IPS-18c (cell line): ENCODE measurements around the gene EFCAB5.
"Not testable (repeated sequence)": the region's sequence is repeated elsewhere in the genome, so short reads cannot be mapped to it uniquely, and the experiment has no call there.

Experiments
- H3K4me3 ChIP-seq: 2 replicates; pipeline ENCODE4 v1.7.0; 2013; ENCODE audit warnings: low read depth, mild to moderate bottlenecking, low read length, moderate library complexity; ENCODE audit not compliant: insufficient read depth
- H3K9me3 ChIP-seq: one replicate; pipeline ENCODE4 v1.6.1; 2013; ENCODE audit warnings: mild to moderate bottlenecking, low read length, moderate library complexity; ENCODE audit not compliant: control insufficient read depth, insufficient read depth

EFCAB5 gene

GRCh38 chr17:29941334-29941733, at the start of gene EFCAB5:
Gene EFCAB5, plus strand, starts transcription at chr17:29941634. Its CDS starts 163 bp downstream, at chr17:29941797.
- H3K9me3 ChIP-seq = no peaks in the 10 kb centered on the region
- no peak within 1 kb of the TSS for H3K4me3 ChIP-seq

- no peaks in the 10 kb centered on the region for H3K9me3 ChIP-seq
- H3K4me3 ChIP-seq = no peak overlapping the region
These were observed 49.2 kb upstream of the EFCAB5 start for GRCh38 chr17:29892201-29892600.

GRCh38 chr17:29897136-29897535, 44.3 kb upstream of the EFCAB5 start:
- not testable (repeated sequence) for H3K4me3 ChIP-seq, H3K9me3 ChIP-seq

GRCh38 chr17:29903471-29903870, 38.0 kb upstream of the EFCAB5 start:
- peaks cover 3% of the 10 kb centered on the region for H3K9me3 ChIP-seq
- no peak overlapping the region for H3K4me3 ChIP-seq

- Histone ChIP-seq H3K4me3 (no peak overlapping the region), H3K9me3 (peaks cover 3% of the 10 kb centered on the region)
These were observed 36.2 kb upstream of the EFCAB5 start for GRCh38 chr17:29905086-29905878.

- peaks cover 3% of the 10 kb centered on the region for H3K9me3 ChIP-seq
- H3K4me3 ChIP-seq = no peak overlapping the region
These were observed 35.6 kb upstream of the EFCAB5 start for GRCh38 chr17:29905879-29906167.

GRCh38 chr17:29906969-29907368, 34.5 kb upstream of the EFCAB5 start:
- H3K4me3 ChIP-seq = no peak overlapping the region
- peaks cover 3% of the 10 kb centered on the region for H3K9me3 ChIP-seq

GRCh38 chr17:29909236-29910003, 32.0 kb upstream of the EFCAB5 start:
- Histone ChIP-seq H3K9me3 (peaks cover 3% of the 10 kb centered on the region), H3K4me3 (no peak overlapping the region)

GRCh38 chr17:29911641-29912177, 29.7 kb upstream of the EFCAB5 start:
- Histone ChIP-seq H3K4me3 (no peak overlapping the region), H3K9me3 (no peaks in the 10 kb centered on the region)

GRCh38 chr17:29914819-29915537, 26.5 kb upstream of the EFCAB5 start:
- H3K4me3 ChIP-seq = no peak overlapping the region
- no peaks in the 10 kb centered on the region for H3K9me3 ChIP-seq

GRCh38 chr17:29918016-29918415, 23.4 kb upstream of the EFCAB5 start:
- Histone ChIP-seq H3K9me3 (no peaks in the 10 kb centered on the region), H3K4me3 (no peak overlapping the region)

GRCh38 chr17:29918922-29919856, 22.2 kb upstream of the EFCAB5 start:
- H3K4me3 ChIP-seq = no peak overlapping the region
- H3K9me3 ChIP-seq = no peaks in the 10 kb centered on the region

GRCh38 chr17:29924786-29925185, 16.6 kb upstream of the EFCAB5 start:
- H3K4me3 ChIP-seq = no peak overlapping the region

GRCh38 chr17:29927546-29927945, 13.9 kb upstream of the EFCAB5 start:
- no peak overlapping the region for H3K4me3 ChIP-seq

More at GRCh38 chr17:29924786-29925185, 16.6 kb upstream of the EFCAB5 start:
- H3K9me3 ChIP-seq = no peaks in the 10 kb centered on the region

GRCh38 chr17:29929006-29929532, 12.4 kb upstream of the EFCAB5 start:
- H3K9me3 ChIP-seq = no peaks in the 10 kb centered on the region
- peak overlapping the region; percentile 93 for H3K4me3 ChIP-seq

More at GRCh38 chr17:29927546-29927945, 13.9 kb upstream of the EFCAB5 start:
- H3K9me3 ChIP-seq = no peaks in the 10 kb centered on the region
